GM12891 (cell line): Measurements from ENCODE around the gene IL32.
"Not testable (repeated sequence)": the region's sequence is repeated elsewhere in the genome, so short reads cannot be mapped to it uniquely, and the experiment has no call there.

ENCODE experiments used
- DNase-seq: peaks from one replicate; pipeline ENCODE4 v3.0.0; 2011; ENCODE audit warnings: low spot score; ENCODE audit not compliant: insufficient read length
- FAIRE-seq: peaks from 2 replicates; lab custom pipeline; 2011; peaks lifted over from hg19 to GRCh38; lab: Jason Lieb, UNC
- PAX5 ChIP-seq: IDR thresholded peaks from 2 replicates; pipeline ENCODE4 v1.6.1; 2011; ENCODE audit warnings: low read length, moderate library complexity, mild to moderate bottlenecking; ENCODE audit not compliant: insufficient read depth, severe bottlenecking
- POLR2A ChIP-seq: IDR thresholded peaks from 2 replicates; pipeline ENCODE4 v1.6.1; 2011; ENCODE audit warnings: low read depth, low read length, control low read depth
- POLR2AphosphoS5 ChIP-seq: IDR thresholded peaks from 2 replicates; pipeline ENCODE4 v1.6.1; 2011; ENCODE audit warnings: low read depth, low read length, control low read depth
- POU2F2 ChIP-seq: IDR thresholded peaks from 2 replicates; pipeline ENCODE4 v1.6.1; 2011; ENCODE audit warnings: low read depth, mild to moderate bottlenecking, control low read depth, low read length, moderate library complexity
- SPI1 ChIP-seq: IDR thresholded peaks from 2 replicates; pipeline ENCODE4 v1.6.1; 2011; ENCODE audit warnings: low read depth, low read length, control low read depth
- TAF1 ChIP-seq: IDR thresholded peaks from 2 replicates; pipeline ENCODE4 v1.6.1; 2011; ENCODE audit warnings: low read depth, low read length, control low read depth

IL32 gene

GRCh38 chr16:3054965-3055733, 10.3 kb upstream of the IL32 start:
- no peak for TF ChIP-seq TAF1
- FAIRE-seq (peak; percentile 52), DNase-seq (no peak)

DNA sequence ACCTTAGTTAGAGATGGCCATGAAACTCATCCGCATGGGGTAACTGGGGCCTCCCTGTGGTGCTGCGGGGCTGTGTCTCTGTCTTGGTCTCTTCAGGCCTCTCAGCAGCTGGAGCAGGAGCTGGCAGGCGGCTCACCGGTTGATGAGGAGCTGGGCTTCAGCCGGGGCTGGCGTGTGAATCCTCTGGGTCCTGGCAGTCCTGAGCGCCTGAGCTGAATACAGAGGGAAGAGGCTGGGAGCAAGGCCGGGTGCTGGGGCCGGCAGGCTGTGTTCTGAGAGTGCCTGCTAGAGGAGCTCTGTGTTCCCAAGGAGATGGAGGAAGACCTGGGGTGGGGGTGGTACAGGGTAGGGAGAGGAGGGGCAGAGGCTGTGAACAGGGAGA, 9.7 kb upstream of the IL32 start:
- FAIRE-seq, DNase-seq: not testable (repeated sequence)

DNA sequence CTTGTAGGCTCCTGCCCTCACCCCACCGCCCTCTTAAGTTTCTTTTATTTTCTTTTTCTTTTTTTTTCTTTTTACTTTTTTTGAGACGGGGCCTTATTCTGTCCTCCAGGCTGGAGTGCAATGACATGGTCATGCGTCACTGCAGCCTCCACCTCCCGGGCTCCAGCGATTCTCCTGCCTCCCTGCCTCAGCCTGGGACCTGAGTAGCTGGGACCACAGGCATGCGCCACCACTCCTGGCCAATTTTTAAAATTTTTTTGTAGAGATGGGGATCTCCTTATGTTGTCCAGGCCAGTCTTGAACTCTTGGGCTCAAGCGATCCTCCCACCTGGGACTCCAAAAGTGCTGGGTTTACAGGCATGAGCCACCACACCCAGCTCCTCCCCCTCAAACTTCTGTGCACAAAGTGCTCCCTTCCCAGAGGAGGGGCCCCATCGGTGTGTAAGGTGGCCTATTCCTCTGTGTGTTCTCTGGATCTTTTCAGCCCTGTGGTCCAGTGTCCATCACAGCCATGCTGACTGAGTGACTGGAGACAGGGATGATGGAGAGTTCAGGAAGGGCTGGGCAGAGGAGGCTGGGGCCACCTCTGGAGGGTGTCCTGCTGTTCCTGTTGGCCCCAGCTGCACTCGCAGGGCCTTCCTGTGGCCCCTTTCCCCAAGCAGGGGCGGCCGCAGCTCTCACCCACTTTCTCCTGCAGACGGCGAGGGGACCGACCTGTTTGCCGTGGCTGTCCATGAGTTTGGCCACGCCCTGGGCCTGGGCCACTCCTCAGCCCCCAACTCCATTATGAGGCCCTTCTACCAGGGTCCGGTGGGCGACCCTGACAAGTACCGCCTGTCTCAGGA, 8.9 kb upstream of the IL32 start:
- FAIRE-seq (no peak), DNase-seq (no peak)
- TF ChIP-seq PAX5, result no peak
- no peak for TF ChIP-seq TAF1
- TF ChIP-seq POU2F2, result no peak
- TF ChIP-seq POLR2AphosphoS5, result no peak
- no peak for TF ChIP-seq POLR2A
- no peak for TF ChIP-seq SPI1

DNA sequence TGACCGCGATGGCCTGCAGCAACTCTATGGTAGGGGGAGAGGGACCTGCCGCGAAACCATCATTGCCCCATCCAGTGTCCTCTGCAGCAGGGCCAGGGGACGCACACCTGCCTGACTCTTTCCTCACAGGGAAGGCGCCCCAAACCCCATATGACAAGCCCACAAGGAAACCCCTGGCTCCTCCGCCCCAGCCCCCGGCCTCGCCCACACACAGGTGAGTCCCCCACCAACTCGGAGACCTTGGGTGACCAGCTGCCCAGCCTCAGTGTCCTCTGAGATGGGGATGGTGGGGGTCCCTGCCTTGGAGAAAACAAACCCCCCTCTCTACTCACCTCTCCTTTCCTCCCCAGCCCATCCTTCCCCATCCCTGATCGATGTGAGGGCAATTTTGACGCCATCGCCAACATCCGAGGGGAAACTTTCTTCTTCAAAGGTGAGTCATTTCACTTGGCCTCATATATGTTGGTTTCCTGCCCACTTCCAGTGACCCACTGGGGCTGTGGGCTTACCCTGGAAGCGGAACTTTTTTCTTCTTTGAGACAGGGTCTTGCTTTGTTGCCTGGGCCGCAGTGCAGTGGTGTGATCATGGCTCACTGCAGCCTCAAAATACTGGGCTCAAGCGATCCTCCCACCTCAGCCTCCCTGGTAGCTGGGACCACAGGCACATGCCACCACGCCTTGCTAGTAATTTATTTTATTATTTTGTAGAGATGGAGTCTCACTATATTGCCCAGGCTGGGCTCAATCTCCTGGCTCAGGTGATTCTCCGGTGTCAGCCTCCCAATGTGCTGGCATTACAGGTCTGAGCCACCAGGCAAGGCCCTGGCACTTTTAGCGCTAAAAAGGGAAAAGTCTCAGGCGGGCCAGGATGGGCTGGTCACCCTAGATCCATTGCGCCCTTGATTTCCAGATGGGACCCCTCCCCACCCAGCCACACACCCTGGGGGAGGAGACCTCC, 8.0 kb upstream of the IL32 start:
- FAIRE-seq (no peak), DNase-seq (no peak)

DNA sequence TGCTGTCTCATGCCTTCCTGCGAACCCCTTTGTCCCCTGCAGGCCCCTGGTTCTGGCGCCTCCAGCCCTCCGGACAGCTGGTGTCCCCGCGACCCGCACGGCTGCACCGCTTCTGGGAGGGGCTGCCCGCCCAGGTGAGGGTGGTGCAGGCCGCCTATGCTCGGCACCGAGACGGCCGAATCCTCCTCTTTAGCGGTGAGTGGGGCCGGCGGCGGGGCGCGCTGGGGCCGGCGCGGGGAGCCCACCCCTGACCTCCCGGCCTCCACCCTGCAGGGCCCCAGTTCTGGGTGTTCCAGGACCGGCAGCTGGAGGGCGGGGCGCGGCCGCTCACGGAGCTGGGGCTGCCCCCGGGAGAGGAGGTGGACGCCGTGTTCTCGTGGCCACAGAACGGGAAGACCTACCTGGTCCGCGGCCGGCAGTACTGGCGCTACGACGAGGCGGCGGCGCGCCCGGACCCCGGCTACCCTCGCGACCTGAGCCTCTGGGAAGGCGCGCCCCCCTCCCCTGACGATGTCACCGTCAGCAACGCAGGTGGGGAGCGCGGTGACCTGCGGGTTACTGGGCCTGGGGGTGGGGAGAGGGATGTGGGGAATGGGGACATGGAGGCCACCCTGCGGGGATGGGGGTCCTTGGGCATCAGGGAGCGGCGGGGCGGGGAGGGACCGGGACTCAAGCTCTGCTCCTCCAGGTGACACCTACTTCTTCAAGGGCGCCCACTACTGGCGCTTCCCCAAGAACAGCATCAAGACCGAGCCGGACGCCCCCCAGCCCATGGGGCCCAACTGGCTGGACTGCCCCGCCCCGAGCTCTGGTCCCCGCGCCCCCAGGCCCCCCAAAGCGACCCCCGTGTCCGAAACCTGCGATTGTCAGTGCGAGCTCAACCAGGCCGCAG, 7.1 kb upstream of the IL32 start:
- DNase-seq, result no peak
- FAIRE-seq, result peak; percentile 74
- no peak for TF ChIP-seq TAF1
- TF ChIP-seq POLR2A, result no peak
- no peak for TF ChIP-seq POLR2AphosphoS5
- no peak for TF ChIP-seq PAX5
- TF ChIP-seq POU2F2, result no peak
- no peak for TF ChIP-seq SPI1

More for the DNA sequence above, 8.0 kb upstream of the IL32 start:
- no peak for TF ChIP-seq POLR2A
- TF ChIP-seq POU2F2, result no peak
- no peak for TF ChIP-seq SPI1
- no peak for TF ChIP-seq TAF1
- no peak for TF ChIP-seq PAX5
- no peak for TF ChIP-seq POLR2AphosphoS5

GRCh38 chr16:3059041-3059722, 6.3 kb upstream of the IL32 start:
- TF ChIP-seq POLR2AphosphoS5 (no peak), PAX5 (peak; percentile 74), SPI1 (no peak), POLR2A (no peak), TAF1 (no peak), POU2F2 (no peak)
- DNase-seq, result peak; percentile 95
- FAIRE-seq, result peak; percentile 96

- TF ChIP-seq PAX5 (no peak), POLR2AphosphoS5 (no peak), POU2F2 (no peak), SPI1 (no peak), POLR2A (no peak), TAF1 (no peak)
- no peak for DNase-seq
- no peak for FAIRE-seq
Observed at GRCh38 chr16:3059723-3060242, 5.7 kb upstream of the IL32 start.
